Endodermal cell (in vitro differentiated cells): ENCODE results near the gene TSHZ2. TPM values are rescaled to one million over a fixed set of nuclear protein-coding genes. Genes with fewer than 3 reads are reported as not detected.
"Not testable (repeated sequence)": the region's sequence is repeated elsewhere in the genome, so short reads cannot be mapped to it uniquely, and the experiment has no call there.

ENCODE experiments used
- DNase-seq: peaks from one replicate; pipeline ENCODE4 v3.0.0-alpha.2; 2017
- H3K27ac ChIP-seq: 2 replicates; pipeline ENCODE4 v1.5.1; 2013; ENCODE audit warnings: mild to moderate bottlenecking, low read depth, low read length, moderate library complexity
- H3K27me3 ChIP-seq: 2 replicates; pipeline ENCODE4 v1.6.1; 2013; ENCODE audit warnings: mild to moderate bottlenecking, low read length, moderate library complexity; ENCODE audit not compliant: insufficient read depth, control insufficient read depth, poor library complexity, severe bottlenecking
- H3K36me3 ChIP-seq: 2 replicates; pipeline ENCODE4 v1.7.0; 2013; ENCODE audit warnings: mild to moderate bottlenecking, low read length, moderate library complexity; ENCODE audit not compliant: control insufficient read depth, insufficient read depth
- H3K4me1 ChIP-seq: one replicate; pipeline ENCODE4 v1.7.0; 2013; ENCODE audit warnings: low read length; ENCODE audit not compliant: control insufficient read depth, insufficient read depth
- H3K4me3 ChIP-seq: 2 replicates; pipeline ENCODE4 v1.5.1; 2013; ENCODE audit warnings: mild to moderate bottlenecking, low read length, moderate library complexity
- H3K9ac ChIP-seq: 2 replicates; pipeline ENCODE4 v1.6.1; 2013; ENCODE audit warnings: mild to moderate bottlenecking, low read length, moderate library complexity; ENCODE audit not compliant: poor library complexity, severe bottlenecking; ENCODE audit errors: extremely low read depth
- H3K9me3 ChIP-seq: 2 replicates; pipeline ENCODE4 v1.6.1; 2013; ENCODE audit warnings: mild to moderate bottlenecking, low read length, moderate library complexity; ENCODE audit not compliant: control insufficient read depth
- H3K27ac Mint-ChIP-seq: 2 replicates; pipeline ENCODE4 v1.8.0; 2020; ENCODE audit warnings: mixed read lengths
- H3K27me3 Mint-ChIP-seq: 2 replicates; pipeline ENCODE4 v1.8.0; 2021; ENCODE audit warnings: mild to moderate bottlenecking, mixed read lengths; ENCODE audit not compliant: insufficient read depth
- H3K36me3 Mint-ChIP-seq: 2 replicates; pipeline ENCODE4 v1.8.0; 2020; ENCODE audit warnings: low read depth, mixed read lengths
- H3K4me1 Mint-ChIP-seq: 2 replicates; pipeline ENCODE4 v1.8.0; 2020; ENCODE audit warnings: mixed read lengths
- H3K4me3 Mint-ChIP-seq: 2 replicates; pipeline ENCODE4 v1.8.0; 2020; ENCODE audit warnings: mild to moderate bottlenecking, moderate library complexity, mixed read lengths
- H3K9me3 Mint-ChIP-seq: 2 replicates; pipeline ENCODE4 v1.8.0; 2020; ENCODE audit warnings: mild to moderate bottlenecking, mixed read lengths
- CTCF ChIP-seq: fragments of 200-600 bp; sonication (generic); conservative IDR thresholded peaks from 2 replicates; pipeline ENCODE4 v1.5.0; 2021; ENCODE audit warnings: antibody characterized with exemption, mild to moderate bottlenecking
- WGBS, 2 experiments: methylation state at CpG; one replicate each; pipeline versions ENCODE4 v1.1.5 to v1.1.7; 2013; ENCODE audit warnings: missing lambda C conversion rate in 2 of 2, mixed read lengths in 1 of 2; ENCODE audit not compliant: insufficient coverage in 1 of 2, insufficient read length in 1 of 2; 5-methylcytosine and 5-hydroxymethylcytosine counted together
- total RNA-seq, 2 donors: library from RNA; stranded (reverse); fragmentation: NEBNext Ultra II Directional in 1 of 2; extraction: Animal tissue kit (Norgen Biotek cat#: 25700) in 1 of 2; gene quantifications; 2 replicates in 1 of 2; 3 replicates in 1 of 2; pipeline ENCODE4 v1.2.1, GENCODE V29; 2021

The TSHZ2 gene
- total RNA-seq, 2 donors from 2014 or later: 0.07 to 0.31 TPM

GRCh38 chr20:53527196-53527595 is 555.0 kb downstream of the TSHZ2 start:
- TF ChIP-seq CTCF: no peak
- Mint-ChIP-seq H3K27ac (no peak overlapping the region), H3K27me3 (no peaks in the 10 kb centered on the region), H3K36me3 (no peaks in the 10 kb centered on the region), H3K4me3 (no peak overlapping the region), H3K4me1 (no peaks in the 10 kb centered on the region), H3K9me3 (no peaks in the 10 kb centered on the region)
- Histone ChIP-seq H3K27ac (no peak overlapping the region), H3K9me3 (no peaks in the 10 kb centered on the region), H3K27me3 (no peaks in the 10 kb centered on the region), H3K4me1 (no peaks in the 10 kb centered on the region), H3K9ac (no peak overlapping the region), H3K4me3 (no peak overlapping the region), H3K36me3 (no peaks in the 10 kb centered on the region)
- peak; percentile 51 for DNase-seq
- 88 to 93% methylated on average over 5 to 8 of the region's 8 CpGs for WGBS, 2 experiments

DNA sequence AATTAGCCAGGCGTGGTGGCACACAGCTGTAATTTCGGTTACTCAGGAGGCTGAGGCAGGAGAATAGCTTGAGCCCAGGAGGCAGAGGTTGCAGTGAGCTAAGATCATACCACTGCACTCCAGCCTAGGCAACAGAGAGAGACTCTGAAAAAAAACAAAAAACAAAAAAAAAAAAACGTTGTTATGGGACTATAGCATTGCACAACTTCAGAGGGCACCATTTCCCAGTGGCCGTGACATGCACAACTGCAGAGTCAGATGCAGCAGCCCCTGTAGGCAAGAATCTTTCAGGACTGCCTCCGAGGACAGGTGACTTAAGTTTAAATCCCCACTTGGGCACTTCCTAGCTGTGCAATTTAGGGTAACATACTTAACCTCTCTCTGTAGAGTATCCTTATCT is 557.5 kb downstream of the TSHZ2 start:
- TF ChIP-seq CTCF: peak; percentile 41
- no peaks in the 10 kb centered on the region for H3K4me1 ChIP-seq
- Mint-ChIP-seq H3K27ac (no peak overlapping the region), H3K36me3 (no peaks in the 10 kb centered on the region), H3K27me3 (no peaks in the 10 kb centered on the region), H3K4me1 (no peaks in the 10 kb centered on the region), H3K9me3 (no peaks in the 10 kb centered on the region), H3K4me3 (no peak overlapping the region)
- H3K27ac ChIP-seq: no peak overlapping the region
- no peaks in the 10 kb centered on the region for H3K27me3 ChIP-seq
- no peaks in the 10 kb centered on the region for H3K36me3 ChIP-seq
- H3K9ac ChIP-seq: no peak overlapping the region
- no peaks in the 10 kb centered on the region for H3K9me3 ChIP-seq
- WGBS, 2 experiments: 84 to 97% methylated on average over 4 to 5 of the region's 5 CpGs
- H3K4me3 ChIP-seq: no peak overlapping the region
- DNase-seq: no peak

DNA sequence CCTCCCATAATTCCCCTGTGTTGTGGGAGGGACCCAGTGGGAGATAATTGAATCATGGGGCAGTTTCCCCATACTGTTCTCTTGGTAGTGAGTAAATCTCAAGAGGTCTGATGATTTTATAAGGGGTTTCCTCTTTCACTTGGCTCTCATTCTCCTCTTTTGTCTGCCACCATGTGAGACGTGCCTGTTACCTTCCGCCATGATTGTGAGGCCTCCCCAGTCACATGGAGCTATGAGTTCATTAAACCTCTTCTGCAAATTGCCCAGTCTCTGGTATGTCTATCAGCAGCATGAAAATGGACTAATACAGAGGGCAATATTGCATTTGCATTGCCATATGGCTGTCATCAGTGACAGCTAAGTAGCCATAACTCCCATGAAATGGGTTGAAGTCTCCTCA is 558.3 kb downstream of the TSHZ2 start:
- no peak for DNase-seq
- Histone ChIP-seq H3K27ac (no peak overlapping the region), H3K9ac (no peak overlapping the region), H3K4me3 (no peak overlapping the region), H3K4me1 (no peaks in the 10 kb centered on the region), H3K9me3 (no peaks in the 10 kb centered on the region), H3K27me3 (no peaks in the 10 kb centered on the region), H3K36me3 (no peaks in the 10 kb centered on the region)
- Mint-ChIP-seq H3K4me3 (no peak overlapping the region), H3K27me3 (no peaks in the 10 kb centered on the region), H3K27ac (no peak overlapping the region), H3K36me3 (no peaks in the 10 kb centered on the region), H3K4me1 (no peaks in the 10 kb centered on the region), H3K9me3 (no peaks in the 10 kb centered on the region)
- TF ChIP-seq CTCF: no peak
- 77 to 86% methylated on average over 2 of the region's 2 CpGs for WGBS, 2 experiments

GRCh38 chr20:53532654-53533312 is 560.6 kb downstream of the TSHZ2 start:
- H3K27me3 ChIP-seq, H3K4me1 Mint-ChIP-seq, H3K27ac Mint-ChIP-seq, DNase-seq, H3K9me3 Mint-ChIP-seq, H3K9ac ChIP-seq, H3K36me3 ChIP-seq, H3K4me3 Mint-ChIP-seq, H3K36me3 Mint-ChIP-seq, H3K27me3 Mint-ChIP-seq, H3K9me3 ChIP-seq, H3K4me1 ChIP-seq, H3K4me3 ChIP-seq, H3K27ac ChIP-seq: not testable (repeated sequence)
- WGBS, 2 experiments: 92% methylated on average over 5 to 6 of the region's 6 CpGs
